ENCODE measurements around the gene TIAM2. TPM values are rescaled to one million over a fixed set of nuclear protein-coding genes. Genes with fewer than 3 reads are reported as not detected.

The TIAM2 gene
- total RNA-seq: 3.2 and 10.1 TPM in 2 replicates

GRCh38 chr6:154995254-154996015 lies at the start of gene TIAM2:
Gene TIAM2 (plus strand): TSS chr6:154995315. CDS start chr6:155129224, 133,909 bp downstream.

GRCh38 chr6:155263373-155264063 lies 268.4 kb downstream of the TIAM2 start, which contains the start of gene CLDN20:
Gene CLDN20 (plus strand): TSS chr6:155264013. CDS start chr6:155275720, 11,707 bp downstream.

